GM21529 (cell line): ENCODE data around the gene IFNGR1.
A peak's percentile ranks its signal among the peaks of the same experiment; 100 is the strongest.
"Not testable (repeated sequence)": the region's sequence is repeated elsewhere in the genome, so short reads cannot be mapped to it uniquely, and the experiment has no call there.

ENCODE experiments used
- ATAC-seq: cut with Tn5 transposase; IDR thresholded peaks from one replicate; pipeline ENCODE4 v1.9.1; 2021; ENCODE audit not compliant: unreplicated experiment

The IFNGR1 gene

GRCh38 chr6:137218917-137219663 is at the start of gene IFNGR1:
TSS of gene IFNGR1 (minus strand) at chr6:137219385. CDS start at chr6:137219327, 58 bp downstream.
- ATAC-seq = peak; percentile 87

GRCh38 chr6:137268911-137269310 is 49.7 kb upstream of the IFNGR1 start:
- no peak for ATAC-seq

- ATAC-seq = no peak
These were observed 47.1 kb upstream of the IFNGR1 start for GRCh38 chr6:137266309-137266586.

DNA sequence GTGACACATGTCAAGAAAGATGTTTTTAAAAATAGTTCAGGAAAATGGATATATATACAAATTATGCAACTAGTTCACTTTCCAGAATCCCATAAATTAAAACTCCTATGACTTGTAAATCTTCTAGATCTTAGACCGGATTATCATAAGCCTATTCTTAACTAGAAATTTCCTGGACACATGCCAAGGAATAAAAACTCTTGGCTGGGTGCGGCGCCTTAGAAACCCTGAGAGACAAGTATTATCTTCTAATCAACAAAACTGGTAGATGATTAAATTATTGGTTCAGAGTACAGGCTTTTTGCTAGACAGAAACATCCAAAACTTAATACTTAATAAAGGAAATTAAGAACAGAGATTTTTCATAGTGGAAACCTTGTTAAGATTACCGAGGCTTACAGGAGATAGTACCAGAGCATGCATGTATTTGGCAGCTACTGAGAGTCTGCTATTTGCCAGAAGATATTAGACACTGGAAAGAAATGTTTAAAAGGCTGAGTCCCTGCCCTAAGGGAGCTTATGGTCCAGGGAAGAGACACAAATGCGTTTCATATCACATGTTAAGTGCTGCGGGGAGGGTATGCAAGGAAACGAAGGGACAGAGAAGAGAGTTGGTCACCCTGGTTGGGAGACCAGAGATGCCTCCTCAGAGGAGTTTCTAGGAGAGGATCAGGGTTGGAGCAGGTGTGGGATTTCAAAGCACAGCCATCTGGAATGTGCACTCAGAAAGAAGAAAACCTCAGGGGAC is 46.5 kb upstream of the IFNGR1 start:
- ATAC-seq = no peak

DNA sequence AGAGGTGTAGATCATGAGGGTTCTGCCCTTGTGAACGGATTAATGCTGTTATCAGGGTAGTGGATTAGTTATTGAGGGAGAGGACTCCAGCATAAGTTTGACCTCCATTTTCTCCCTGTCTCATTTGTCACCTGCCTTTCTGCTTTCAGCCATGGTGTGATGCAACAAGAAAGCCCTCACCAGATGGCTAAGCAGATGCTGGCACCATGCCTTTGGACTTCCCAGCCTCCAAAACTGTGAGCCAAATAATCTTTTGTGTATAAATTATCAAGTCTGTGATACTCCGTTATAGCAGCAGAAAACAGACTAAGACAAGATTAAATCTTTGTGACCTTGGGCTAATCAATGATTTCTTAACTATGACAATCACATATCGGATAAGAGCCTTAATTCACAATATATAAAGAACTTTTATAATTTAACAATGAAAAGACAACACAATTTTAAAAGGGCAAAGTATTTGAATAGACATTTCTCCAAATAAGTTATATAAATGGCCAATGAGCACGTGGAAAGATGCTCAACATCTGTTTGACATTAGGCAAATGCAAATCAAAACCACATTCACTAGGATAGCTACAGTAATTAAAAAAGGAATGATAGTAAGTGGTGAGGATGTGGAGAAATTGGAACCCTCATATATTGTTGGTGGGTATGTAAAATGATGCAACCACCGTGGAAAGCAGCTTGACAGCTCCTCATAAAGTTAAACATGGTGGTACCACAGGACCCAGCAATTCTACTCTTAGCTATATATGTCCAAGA is 45.3 kb upstream of the IFNGR1 start:
- no peak for ATAC-seq

DNA sequence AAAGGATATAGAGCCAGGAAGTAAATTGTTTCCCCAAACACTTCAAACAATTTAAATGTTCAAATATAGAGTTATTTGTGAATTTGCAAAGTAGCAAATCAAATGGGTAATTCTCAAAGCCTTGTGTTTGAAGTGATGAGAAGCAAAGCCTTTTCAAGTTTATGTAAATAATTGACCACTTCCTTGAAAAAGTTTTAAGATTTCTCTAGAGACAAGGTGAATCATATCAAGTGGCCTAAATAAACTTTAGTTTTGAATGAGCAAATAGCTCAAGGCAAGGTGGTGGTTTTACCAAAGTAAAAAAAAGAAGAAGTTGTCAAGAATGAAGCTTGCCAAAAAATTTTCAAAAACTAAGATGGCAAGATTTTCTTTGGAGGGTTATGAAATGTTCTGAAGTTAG is 42.6 kb upstream of the IFNGR1 start:
- no peak for ATAC-seq

- no peak for ATAC-seq
These were observed 42.2 kb upstream of the IFNGR1 start for GRCh38 chr6:137261361-137261760.

- ATAC-seq = no peak
These were observed 41.0 kb upstream of the IFNGR1 start for GRCh38 chr6:137260217-137260616.

DNA sequence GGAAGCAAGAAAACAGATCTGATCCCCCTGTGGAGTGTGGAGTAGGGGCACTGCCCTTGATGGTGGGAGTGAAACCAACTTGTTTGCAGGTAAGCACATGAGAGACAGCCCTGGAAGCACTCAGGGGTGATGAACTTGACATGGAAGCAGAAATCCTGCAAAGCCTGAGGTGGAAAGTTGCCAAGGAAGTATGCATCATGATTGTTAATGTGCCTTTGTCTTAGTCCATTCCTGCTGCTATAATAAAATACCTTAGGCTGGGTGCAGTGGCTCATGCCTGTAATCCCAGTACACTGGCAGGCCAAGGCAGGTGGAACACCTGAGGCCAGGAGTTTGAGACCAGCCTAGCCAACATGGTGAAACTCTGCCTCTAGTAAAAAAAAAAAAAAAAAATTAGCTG is 40.2 kb upstream of the IFNGR1 start:
- ATAC-seq = no peak

- peak; percentile 61 for ATAC-seq
These were observed 39.0 kb upstream of the IFNGR1 start for GRCh38 chr6:137258170-137258569.

- no peak for ATAC-seq
These were observed 37.3 kb upstream of the IFNGR1 start for GRCh38 chr6:137256350-137257103.

DNA sequence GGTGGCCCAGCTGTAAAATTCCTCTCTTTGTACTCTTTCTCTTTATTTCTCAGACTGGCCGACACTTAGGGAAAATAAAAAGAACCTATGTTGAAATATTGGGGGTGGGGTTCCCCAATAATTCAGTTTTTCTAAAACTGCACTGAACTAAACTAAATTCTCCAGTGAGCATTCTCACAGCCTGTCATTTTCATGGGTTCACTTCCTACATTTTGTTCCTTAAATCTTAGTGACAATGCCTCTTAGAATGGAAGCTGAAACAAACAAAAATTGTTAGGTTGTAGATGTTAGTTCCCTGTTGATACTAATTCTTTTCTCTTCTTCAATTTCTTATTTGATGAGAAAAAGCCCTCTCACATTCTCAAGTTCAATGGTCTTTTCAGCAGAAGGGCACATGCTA is 35.8 kb upstream of the IFNGR1 start:
- ATAC-seq = no peak

- not testable (repeated sequence) for ATAC-seq
These were observed 35.2 kb upstream of the IFNGR1 start for GRCh38 chr6:137254430-137254829.

DNA sequence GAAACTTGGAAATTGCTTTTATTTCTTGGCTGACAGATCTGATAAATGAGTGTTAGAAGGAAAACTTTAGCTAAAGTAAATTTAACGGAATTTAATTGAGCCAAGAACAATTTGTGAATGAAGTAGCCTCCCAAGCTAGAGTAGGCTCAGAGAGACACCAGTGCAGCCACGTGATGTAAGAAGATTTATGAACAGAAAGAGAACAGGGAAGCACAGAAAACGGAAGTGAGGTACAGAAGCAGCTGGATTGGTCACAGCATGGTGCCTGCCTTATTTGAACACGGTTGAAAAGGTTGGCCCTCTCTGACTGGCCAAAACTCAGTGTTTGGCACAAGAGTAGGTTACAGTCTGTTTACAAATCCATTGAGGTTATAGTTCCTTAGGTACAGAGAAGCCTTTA is 29.5 kb upstream of the IFNGR1 start:
- no peak for ATAC-seq

DNA sequence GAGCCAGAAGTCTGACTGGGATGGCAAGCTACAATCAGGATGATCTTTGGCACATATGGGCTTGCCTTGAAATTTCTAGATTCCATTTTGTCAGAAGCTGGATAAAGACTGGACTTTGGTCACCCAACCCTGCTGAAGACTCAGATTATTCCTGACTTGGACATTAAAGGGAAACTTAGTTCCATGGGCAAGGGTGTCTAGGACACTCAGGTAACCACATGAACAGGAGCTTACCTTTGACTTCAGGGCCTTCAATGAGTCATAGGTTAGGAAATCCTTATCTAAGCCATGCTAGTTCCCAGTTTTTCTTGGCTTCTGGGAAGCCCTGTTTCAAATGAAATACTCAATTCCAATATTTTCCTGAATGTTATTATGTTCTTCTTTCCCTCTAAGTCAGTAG is 28.5 kb upstream of the IFNGR1 start:
- ATAC-seq = no peak

DNA sequence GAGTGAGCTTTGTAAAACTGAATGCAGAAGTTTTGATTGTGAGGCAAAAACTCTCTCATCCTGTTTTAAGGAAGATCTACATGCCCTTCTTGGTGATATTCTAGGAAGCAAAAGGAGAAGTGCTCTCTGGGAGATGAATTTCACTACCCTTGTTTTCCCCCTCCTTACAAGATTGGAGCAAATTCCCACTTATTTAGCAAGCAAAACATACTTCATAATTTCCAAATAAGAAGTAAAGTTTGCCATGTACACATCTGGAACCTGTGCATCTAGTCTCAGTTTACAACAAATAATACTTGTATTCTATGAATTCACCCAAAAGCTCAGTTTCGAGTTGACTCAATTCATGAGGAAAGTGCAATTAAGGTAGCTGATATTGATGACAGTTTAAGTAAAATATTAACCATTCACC is 27.6 kb upstream of the IFNGR1 start:
- ATAC-seq = no peak

- no peak for ATAC-seq
These were observed 27.0 kb upstream of the IFNGR1 start for GRCh38 chr6:137246164-137246563.

DNA sequence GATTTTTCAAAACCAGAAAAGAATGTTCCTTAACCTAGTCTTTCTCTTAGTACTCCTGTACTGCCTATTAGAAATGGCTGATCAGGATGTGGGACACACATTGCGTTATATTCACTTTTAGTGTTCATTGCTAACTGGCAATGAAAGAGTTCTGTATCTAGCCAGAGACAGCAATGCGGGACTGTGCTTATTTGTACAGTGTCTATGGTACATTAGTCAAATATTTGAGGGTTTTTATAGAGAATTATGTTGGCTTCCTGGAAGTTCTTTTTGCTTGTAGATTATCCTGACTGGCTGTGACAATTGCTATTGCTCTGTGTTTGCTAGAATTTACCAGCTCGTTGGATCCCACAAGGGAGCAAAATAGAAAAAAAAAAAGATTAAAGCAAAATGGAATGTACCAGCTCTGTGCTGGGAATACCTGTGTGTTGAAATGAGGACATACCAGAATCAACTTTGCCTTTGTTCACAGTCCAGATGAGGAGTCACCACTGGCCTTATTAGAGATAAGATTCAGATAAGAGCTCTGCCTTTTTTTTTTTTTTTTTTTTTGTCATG is 22.4 kb upstream of the IFNGR1 start:
- ATAC-seq = no peak

DNA sequence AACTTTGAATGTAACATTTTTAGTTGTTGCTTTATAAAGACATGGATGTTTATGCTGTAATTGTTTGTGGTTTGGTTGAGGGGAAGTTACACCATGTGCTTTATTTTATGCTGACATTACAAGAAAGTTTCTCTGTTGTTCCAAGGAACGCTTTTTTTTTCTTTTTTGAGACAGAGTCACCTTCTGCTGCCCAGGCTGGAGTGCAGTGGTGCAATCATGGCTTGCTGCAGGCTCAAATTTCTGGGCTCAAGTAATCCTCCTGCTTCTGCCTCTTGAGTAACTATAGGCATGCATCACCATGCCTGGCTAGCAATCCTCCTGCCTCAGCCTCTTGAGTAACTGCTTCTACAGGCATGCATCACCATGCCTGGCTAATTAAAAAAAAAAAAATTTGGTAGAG is 21.0 kb upstream of the IFNGR1 start:
- ATAC-seq = no peak

GRCh38 chr6:137237413-137238170 is 18.4 kb upstream of the IFNGR1 start:
- no peak for ATAC-seq
